Endometrium (tissue), 2 donors: ENCODE data around the gene ATP6V0C.

Experiments used
- FAIRE-seq: peaks from 2 replicates; lab custom pipeline; 2012; peaks lifted over from hg19 to GRCh38; lab: Jason Lieb, UNC
- donor health status: control.
- donor health status: control.

Gene ATP6V0C

GRCh38 chr16:2512735-2513404 is 882 bp upstream of the ATP6V0C start:
- no peak for FAIRE-seq

DNA sequence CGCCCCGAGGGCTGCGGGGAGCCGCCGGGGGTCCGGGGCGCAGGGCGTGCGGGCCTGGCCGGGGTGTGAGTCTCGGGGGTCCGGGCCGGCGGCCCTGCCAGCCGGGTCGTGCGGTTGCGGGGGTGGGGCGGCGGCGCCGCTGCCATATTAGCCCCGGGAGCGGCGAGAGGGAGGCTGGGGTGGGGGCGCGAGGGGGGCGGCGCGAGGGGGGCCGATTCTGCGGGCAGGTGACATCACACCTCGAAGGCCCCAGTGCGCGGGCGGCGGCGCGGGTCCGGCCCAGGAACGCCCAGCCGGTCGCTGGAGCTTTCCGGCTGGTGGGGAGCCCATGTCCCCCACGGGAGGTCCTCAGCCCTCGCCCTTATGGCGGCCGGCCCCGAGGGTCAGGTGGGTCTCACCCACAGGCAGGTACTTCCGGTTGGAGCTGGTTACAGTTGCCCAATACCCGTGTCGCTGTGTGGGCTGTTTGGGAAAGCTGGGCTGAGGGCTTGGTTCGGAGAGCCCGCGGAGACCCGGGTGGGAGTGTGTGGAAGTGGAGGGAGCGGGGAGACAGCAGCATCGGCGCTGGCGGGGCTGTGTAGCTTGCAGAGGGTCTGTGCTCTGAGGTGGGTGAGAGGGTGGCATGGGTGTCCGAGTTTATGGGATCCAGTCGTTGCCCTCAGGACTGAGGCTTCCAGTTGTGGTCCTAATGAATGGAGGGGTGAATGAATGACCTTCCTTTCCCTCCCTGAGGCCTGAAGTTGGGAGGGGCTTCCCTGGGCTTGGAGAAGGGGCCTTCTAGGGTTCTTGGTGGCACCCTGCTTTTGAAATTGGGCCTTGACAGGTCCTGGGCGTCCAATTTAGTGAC is 804 bp downstream of the ATP6V0C start:
- FAIRE-seq, result no peak

- FAIRE-seq, result no peak
Observed at GRCh38 chr16:2515180-2515851, 1.6 kb downstream of the ATP6V0C start.

DNA sequence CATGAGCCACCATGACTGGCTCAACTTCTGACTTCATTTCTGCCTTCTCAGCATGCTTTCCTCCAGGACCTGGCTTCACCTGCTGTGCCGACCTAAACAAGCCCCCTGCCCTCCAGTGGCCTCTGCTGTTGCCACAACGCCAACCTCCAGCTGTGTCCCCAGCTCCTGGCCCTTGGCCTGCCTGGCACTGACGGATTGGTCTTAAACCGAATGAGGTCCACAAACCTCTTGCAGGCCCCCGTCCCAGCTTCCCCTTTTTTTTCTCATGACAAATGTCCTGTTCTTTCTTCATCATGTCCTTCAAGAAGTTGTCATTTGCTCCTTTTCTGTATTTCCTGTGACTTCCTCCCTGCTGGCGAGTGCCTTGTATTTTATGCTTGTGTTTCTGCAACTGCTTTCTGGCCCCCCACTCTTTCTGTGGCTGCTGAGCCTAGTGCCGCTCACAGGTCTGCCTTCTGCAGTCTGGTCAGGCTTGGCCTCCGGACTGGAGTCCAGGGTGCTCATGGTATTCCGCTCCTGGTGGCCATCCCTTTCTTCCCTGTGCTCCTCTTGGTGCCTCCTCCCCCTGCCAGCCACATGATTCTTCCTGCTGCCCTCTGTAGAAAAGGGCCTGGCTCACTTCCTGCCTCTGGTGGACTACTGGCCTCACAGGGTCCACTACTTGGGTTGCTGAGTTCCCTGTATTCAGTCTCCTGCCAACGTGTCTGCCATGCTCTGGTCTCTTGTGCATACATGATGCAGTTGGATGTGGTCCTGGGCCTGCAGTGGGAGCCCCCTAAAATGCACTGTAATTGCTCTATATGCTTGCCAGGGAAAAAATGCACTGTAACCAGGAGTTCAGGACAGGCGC is 2.9 kb downstream of the ATP6V0C start:
- FAIRE-seq, result no peak

GRCh38 chr16:2517954-2518605 is 4.3 kb downstream of the ATP6V0C start:
- FAIRE-seq, result no peak

- FAIRE-seq, result no peak
Observed at GRCh38 chr16:2518823-2519710, 5.3 kb downstream of the ATP6V0C start.

DNA sequence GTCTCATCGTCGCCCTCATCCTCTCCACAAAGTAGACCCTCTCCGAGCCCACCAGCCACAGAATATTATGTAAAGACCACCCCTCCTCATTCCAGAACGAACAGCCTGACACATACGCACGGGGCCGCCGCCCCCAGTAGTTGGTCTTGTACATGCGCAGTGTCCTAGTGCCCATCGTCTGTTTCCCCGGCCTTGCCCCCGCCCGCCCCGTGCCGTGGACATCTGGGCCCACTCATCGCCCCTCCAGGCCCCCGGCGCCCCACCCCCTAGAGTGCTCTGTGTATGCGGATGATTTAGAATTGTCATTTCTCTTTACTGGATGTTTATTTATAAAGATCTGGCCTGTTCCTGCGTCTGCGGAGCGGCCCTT is 5.9 kb downstream of the ATP6V0C start:
- no peak for FAIRE-seq

DNA sequence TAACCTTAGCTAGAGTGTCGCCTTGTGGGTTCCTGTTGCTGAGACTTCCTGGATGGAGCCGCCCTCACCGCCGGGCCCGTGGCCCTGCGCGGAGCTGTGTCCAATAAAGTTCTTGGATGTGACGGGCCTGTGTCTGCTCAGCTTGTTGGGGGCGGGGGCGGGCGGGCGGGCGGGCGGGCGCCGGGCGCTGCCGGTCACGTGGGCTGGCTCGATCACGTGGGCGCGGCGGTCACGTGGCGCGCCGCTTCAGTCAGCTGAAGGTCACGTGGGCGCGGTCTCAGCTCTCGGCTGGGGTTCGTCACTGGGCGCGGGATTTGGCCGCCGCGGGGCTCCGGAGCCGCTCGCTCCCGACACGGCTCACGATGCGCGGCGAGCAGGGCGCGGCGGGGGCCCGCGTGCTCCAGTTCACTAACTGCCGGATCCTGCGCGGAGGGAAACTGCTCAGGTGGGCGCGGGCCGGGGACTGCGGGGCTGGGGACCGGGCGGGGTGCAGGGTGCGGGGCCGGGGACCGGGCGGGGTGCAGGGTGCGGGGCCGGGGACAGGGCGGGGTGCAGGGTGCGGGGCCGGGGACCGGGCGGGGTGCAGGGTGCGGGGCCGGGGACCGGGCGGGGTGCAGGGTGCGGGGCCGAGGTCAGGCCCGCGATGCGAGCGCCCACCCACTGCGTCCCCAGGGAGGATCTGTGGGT is 6.5 kb downstream of the ATP6V0C start, which contains the start of gene AMDHD2:
Gene AMDHD2, plus strand, starts transcription at position 275 of the 687 bp plus-strand sequence. Its CDS starts 88 bp downstream, at position 363.
- no peak for FAIRE-seq

DNA sequence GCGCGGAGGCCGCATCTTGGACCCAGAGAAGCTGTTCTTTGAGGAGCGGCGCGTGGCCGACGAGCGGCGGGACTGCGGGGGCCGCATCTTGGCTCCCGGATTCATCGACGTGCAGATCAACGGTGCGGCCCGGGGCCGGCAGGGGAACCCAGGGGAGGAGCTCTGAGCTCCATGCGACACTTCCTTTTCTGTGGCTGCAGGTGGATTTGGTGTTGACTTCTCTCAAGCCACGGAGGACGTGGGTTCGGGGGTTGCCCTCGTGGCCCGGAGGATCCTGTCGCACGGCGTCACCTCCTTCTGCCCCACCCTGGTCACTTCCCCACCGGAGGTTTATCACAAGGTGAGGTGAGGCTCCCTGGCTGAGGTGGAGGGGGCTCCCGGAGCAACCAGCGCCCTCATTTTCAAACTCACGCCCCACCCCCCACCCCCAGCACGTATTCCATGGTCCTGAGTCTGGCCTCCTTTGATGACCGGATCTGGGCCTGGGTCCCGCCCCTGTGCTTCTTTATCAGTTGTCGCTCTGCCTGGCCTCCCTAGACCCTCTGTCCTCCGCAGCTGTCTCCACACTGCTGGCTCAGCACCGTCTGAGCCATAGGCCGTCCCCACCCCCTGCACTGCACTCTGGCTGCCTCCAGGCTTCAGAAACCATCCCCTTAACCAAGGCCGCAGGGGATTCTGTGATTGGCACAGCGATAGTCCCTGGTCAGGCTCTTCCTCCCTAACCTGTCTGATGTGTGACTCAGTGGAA is 7.2 kb downstream of the ATP6V0C start:
- no peak for FAIRE-seq

DNA sequence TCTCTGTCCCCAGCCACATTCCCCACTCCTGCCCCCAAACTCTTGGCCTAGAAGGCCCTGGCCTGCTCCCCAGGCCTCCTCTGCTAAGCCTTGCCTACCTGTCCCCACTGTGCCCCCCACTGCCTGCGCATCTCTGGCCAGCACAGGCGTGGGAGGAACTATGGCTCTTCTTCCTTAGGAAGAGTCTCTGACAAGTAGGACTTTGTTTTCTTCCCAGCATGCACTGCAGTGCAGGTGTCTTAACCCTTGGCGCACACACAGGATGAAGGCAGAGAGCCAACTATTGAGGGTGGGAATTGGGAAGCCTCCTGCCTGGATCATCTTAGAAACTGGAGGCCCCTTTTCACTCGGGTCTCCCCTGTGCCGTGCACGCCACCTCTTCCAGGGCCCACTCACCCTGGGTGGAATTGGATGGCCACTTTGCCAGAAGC is 10.1 kb downstream of the ATP6V0C start:
- no peak for FAIRE-seq

DNA sequence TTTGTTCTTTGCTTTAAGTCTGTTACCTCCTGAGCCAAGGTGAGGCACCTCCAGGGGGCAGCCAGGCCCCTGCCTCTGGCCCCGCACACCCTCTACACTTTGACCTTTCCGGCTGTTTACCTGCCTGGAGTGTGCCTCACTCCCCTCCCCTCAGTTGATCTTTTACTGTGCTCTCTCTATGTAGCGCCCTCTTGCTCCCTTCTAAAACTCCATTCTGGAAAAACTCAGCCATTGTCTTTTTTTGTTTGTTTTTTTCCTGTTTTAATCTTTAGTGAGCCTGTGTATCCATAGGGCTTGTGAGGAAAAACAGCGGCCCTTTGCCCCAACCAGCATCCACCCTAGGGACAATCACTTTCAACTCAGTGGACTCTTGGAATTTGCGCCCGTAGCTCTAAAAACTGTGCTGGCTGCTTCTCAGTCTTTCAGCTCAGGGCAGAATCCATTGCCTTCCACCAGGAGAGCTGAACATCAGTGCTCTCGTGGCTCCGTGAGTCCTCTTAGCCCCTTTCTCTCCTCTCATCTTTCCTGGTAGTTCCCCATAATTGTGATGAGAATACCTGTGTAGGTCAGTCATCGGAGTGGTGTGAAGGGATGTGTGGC is 10.7 kb downstream of the ATP6V0C start:
- no peak for FAIRE-seq

GRCh38 chr16:2526135-2526534 is 12.4 kb downstream of the ATP6V0C start:
- FAIRE-seq, result no peak

DNA sequence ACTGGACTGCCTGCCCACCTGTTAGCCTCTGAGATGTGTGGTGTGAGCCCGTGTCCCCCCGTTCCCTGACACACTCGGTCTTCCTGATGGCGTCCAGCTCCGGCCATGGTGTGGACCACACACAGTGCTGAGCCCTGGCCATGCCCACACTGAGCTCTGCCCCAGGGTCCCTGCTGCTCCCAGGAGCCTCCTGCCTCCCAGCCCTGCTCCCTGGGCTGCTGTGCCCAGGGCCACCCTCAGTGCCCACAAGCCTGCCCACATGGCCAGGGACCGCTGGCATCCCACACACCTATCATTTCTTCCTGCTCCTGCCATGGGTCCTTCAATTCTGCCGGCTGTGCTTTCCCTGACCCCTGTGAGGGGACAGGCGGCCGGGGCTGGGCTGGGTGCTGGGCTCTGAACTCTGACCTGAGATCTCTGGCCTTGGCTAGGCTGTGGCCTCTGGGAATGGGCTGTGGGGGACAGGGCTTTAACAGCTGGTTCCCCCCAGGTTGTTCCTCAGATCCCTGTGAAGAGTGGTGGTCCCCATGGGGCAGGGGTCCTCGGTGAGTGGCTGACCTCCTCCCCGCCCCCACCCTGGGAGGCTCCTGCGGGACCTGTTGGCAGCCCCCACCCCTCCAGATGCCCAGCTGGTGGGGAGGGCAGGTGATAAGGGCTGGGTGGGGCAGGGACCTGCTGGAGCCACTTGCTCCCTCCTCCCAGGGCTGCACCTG is 13.5 kb downstream of the ATP6V0C start:
- no peak for FAIRE-seq

- no peak for FAIRE-seq
Observed at GRCh38 chr16:2527784-2528100, 14.0 kb downstream of the ATP6V0C start.

DNA sequence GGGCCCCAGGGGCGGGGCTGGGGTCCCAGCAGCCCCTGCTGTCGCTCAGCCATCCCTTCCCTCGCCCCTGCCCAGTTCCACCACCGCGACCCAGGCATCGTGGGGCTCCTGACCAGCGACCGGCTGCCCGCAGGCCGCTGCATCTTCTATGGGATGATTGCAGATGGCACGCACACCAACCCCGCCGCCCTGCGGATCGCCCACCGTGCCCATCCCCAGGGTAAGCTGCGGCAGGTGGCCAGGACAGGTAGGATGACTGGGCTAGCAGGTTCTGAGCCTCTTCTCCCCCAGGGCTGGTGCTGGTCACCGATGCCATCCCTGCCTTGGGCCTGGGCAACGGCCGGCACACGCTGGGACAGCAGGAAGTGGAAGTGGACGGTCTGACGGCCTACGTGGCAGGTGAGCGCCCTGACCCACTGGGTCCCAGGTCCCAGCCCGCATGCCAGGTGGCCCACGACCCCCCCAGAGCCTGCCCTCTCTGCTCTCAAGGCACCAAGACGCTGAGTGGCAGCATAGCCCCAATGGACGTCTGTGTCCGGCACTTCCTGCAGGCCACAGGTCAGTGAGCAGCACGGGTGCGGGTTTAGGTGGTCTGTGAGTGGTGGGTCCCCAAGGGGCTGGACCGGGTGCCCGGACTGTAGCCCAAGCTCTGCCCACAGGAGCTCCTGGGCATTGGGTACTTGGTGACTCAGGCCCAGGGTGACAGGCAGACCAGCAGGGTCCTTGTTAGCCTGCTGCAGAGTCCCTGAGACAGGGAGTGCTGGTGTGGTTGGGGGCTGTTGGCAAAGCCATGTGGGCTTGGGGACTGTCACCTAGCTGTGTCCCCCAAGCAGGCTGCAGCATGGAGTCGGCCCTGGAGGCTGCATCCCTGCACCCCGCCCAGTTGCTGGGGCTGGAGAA is 14.7 kb downstream of the ATP6V0C start:
- FAIRE-seq, result no peak

GRCh38 chr16:2529061-2529931 is 15.5 kb downstream of the ATP6V0C start:
- no peak for FAIRE-seq
